Muscle layer of duodenum (tissue), 2 donors: Measurements from ENCODE around the gene AADACL2.

Source experiments
- H3K27ac ChIP-seq: one replicate; pipeline ENCODE4 v1.7.0; 2013; ENCODE audit warnings: mild to moderate bottlenecking, low read length
- H3K27me3 ChIP-seq: one replicate; pipeline ENCODE4 v1.7.0; 2013; ENCODE audit warnings: low read depth, mild to moderate bottlenecking, control low read depth, low read length
- H3K36me3 ChIP-seq, 2 donors: one replicate each; pipeline ENCODE4 v1.7.0; 2013; ENCODE audit warnings: low read length in 2 of 2, control low read depth in 1 of 2, mild to moderate bottlenecking in 1 of 2; ENCODE audit not compliant: insufficient read depth in 2 of 2, control insufficient read depth in 1 of 2
- H3K4me1 ChIP-seq, 2 donors: one replicate each; pipeline ENCODE4 v1.7.0; 2013; ENCODE audit warnings: low read length in 2 of 2, mild to moderate bottlenecking in 2 of 2, control low read depth in 1 of 2, moderate library complexity in 1 of 2; ENCODE audit not compliant: insufficient read depth in 2 of 2, control insufficient read depth in 1 of 2
- H3K4me3 ChIP-seq, 2 donors: one replicate each; pipeline ENCODE4 v1.7.0; 2013; ENCODE audit warnings: low read length in 2 of 2, low read depth in 1 of 2, mild to moderate bottlenecking in 1 of 2
- H3K9me3 ChIP-seq, 2 donors: one replicate each; pipeline ENCODE4 v1.7.0; 2013; ENCODE audit warnings: low read length in 2 of 2, control low read depth in 1 of 2, mild to moderate bottlenecking in 1 of 2; ENCODE audit not compliant: control insufficient read depth in 1 of 2
- donor health status: healthy.

The AADACL2 gene

GRCh38 chr3:151806838-151807237 lies 73.1 kb downstream of the AADACL2 start:
- H3K9me3 ChIP-seq = no peaks in the 10 kb centered on the region
- no peaks in the 10 kb centered on the region for H3K4me1 ChIP-seq
- H3K27me3 ChIP-seq = no peaks in the 10 kb centered on the region
- H3K27ac ChIP-seq = no peak overlapping the region
- no peak overlapping the region for H3K4me3 ChIP-seq
- no peaks in the 10 kb centered on the region for H3K36me3 ChIP-seq
